Suppressor macrophage treated with lipopolysaccharide for 1 hour (primary cell): ENCODE data around the gene FMNL2.

ENCODE experiments used
- DNase-seq, 3 donors: peaks; one replicate each; pipeline ENCODE4 v3.0.0-alpha.2; 2020 to 2022

The FMNL2 gene

DNA sequence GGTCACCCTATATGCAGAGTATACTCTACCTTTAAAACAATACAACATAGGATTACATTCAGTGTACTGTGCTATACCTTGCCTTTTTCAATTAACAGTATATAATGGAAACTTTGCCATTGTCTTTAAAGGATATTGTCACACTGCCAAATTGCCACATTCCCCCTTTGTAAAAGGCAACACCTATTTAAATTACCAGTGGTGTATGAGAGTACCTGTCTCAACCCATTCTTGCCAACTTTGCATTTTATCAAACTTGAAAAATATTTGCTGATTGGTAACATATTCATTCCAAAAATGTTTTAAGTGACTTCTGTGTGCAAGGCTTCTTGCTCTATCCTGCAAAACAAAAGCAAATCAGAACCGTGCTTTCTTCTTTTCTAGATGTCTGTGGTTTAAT, 92.9 kb downstream of the FMNL2 start:
- no peak for DNase-seq

DNA sequence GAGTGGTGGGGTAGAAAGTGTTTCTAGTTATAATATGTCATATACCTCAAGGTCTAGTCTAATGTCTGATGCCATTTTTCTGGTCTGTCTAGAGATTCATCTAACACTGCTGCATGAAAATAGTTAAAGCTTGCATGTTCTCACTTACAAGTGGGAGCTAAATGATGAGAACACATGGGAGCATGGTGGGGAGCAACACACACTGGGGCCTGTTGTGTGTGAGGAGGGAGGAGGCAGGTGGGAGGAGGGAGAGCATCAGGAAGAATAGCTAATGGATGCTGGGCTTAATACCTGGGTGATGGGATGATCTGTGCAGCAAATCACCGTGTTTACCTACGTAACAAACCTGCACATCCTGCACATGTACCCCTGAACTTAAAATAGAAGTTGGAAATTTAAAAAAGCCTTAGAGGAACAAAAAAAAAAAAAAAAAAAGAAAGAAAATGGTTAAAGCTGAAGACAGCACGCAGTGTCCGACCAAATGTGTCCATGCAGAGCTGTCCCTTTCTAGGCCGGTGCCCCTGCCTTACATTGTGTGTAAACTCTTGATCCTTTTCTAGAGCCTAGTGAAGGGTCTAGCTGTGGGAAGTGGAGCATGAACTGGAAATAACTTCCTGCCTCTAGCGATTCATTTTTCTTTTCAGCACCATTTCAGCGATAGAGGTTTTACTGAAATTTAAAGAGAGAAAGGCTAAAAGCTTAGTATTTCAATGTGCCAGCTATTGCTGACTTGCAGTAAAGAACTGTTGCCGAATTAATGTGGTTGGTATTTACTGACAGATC, 94.0 kb downstream of the FMNL2 start:
- DNase-seq: no peak

DNA sequence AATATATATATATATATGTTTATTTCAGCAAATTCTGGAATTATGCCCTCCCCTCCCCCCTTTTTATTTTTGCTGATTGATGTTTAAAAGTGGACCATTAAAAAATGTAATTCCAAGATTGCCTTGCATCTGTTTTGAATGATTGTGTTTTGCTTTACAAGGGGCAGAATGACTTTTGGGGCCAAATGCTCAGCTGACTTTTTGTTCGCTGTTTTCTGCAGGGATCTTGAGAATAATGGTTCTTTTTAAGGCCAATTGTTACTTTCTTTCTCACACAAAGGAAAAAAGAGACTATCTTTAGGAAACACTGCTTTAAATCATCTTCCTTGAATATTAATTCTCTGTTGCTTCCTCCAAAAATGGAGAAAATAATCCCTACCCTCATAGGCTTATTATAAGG, 95.9 kb downstream of the FMNL2 start:
- no peak for DNase-seq

DNA sequence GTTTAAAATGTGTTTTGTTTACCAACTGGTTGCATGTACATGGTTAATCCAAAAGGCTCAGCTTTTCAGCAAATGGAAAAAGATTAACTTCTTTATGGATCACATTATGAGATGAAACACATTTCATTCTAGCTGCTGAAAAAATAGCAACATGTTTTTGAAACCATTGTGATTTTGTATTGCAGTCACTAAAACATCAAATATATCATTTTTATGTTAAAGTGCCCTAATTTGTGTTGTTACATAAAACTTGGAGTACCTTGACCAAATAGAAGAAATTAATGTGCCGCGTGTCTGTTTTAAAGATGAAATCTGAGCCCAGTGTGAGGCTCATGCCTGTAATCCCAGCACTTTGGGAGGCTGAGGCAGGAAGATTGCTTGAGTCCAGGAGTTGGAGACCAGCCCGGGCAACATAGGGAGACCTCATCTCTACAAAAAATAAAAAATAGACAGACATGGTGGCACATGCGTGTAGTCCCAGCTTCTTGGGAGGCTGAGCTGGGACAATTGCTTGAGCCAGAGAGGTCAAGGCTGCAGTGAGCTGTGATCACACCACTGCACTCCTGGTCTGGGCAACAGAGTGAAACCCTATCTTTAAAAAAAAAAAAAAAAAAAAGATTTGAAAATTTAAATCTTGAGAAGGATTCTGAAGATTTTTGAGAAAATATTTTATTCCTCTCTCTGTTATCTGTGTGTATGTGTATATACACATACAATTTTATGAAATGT, 96.6 kb downstream of the FMNL2 start:
- DNase-seq: no peak

DNA sequence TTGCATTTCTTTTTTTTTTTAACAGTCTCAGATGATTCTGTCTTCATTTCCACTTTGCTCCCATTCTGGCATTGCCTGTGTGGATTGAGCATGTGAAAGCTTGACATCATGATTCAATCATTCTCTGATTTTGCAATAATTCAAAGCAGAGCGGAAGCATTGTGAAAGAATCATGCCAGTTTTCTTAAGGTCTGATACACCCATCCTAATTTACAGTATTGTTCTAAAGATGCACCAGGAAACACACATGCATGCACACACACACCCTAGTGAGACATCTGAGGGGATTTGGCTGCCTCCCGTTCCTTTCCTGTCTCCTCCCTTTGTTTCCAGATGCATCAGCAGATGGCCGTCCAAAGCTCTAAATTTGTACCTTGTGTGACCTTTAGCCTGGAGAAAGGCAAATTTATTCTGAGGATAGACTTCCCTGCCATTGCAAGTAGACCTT, 97.3 kb downstream of the FMNL2 start:
- DNase-seq: peak; percentile 86 to 98 (median 98)

DNA sequence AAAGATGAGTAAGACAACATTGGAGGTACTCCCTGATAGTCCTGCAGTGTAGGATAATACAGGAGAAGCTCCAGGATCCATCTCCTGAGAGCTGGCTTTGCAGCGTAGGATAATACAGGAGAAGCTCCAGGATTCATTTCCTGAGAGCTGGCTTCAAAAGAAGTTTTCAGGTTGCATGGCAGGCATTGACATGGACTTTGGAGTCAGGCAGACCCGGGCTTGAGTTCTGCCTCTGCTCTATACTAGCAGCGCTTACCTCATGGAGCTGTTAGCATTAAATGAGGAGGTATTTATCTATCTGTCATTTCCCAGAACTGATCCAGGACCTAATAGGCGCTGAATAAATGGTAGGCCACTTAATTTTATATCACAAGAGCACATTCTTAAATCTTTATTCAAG, 97.8 kb downstream of the FMNL2 start:
- no peak for DNase-seq

DNA sequence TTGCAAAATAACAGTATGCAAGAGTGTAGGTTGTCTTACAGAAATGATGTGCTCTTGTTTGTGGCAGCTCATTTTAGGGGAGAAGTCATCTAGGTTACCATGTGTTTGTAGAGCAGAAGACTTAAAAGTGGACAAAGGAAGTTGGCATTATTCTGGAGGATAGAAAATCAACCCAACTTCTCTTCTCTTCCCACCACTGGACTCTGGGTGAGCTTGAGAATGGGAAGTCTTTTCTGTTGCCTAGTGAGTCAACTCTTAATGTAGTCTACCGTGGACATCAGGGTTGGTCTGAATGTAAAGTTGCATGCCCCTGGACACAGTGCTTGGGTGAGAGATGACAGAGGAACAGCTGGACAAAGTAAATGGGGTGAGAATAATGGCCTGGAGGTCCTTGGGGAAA, 98.3 kb downstream of the FMNL2 start:
- DNase-seq: peak; percentile 68 to 81 (median 78)

DNA sequence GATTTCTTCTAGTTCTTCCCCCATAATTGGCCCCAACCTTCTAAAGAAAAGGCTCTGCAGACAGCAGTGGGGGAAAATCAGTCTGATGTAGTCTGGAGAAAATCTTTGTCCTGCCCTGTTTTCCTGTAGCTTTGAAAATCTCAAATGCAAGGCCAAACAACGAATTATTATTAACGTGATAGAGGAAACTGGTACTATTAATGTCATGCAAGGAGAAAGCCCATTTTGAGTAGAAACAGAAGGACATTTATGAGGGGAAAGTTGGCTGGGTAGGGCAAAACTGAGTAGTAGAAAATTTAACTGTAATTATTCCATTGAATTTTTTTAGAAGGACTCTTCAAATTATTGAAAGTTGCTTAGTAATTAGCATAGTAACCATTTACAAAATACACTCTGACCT, 98.8 kb downstream of the FMNL2 start:
- DNase-seq: no peak

DNA sequence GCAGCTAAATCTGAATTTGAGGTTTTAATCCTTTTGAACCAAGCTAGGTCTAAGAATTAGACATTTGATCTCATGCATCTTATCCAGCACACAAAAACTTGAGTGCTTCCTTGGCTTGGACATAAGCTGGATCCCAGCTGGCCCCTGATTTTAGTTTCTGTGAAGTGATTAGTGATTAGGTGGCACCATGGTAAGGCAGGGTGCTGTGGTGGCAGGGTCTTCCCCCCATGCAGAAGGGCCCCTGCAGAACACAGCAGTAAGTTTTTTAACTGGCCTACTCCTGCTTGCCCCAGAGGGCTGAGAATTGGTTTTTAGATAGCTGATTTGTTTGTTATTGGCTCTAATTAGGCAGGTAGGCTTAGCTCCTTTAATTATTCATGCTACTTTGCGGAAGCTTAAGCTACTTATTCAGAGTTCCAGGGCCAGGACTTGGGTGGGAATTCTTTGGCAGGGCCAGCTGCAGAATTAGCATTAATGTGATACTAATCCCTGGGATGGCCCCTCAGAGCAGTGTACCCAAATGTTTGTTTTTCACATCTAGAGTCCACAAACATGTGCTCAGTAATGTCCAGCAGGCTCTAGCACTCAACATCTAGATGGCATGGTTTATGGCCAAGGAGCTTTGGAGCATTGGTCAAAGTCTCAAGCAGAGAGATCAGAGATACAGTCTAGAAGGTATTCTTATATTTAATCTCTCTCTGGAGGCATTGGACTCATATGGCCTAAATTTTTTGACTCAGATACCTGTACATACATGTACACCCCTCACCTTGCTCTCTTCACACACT, 99.6 kb downstream of the FMNL2 start:
- DNase-seq: no peak

DNA sequence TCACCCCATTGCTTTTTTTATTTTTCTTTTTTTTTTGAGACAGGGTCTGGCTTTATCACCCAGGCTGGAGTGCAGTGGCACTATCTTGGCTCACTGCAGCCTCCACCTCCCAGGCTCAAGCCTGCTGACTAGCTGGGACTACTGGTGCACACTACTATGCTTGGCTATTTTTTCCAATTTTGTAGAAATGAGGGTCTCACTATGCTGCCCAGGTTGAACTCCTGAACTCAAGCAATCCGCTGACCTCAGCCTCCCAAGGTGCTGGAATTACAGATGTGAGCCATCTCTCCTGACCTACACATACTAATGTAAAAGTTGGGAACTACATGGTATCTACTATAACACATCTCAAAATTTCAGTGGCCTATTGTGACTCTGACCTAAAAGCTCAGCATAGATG, 101.2 kb downstream of the FMNL2 start:
- DNase-seq: no peak

DNA sequence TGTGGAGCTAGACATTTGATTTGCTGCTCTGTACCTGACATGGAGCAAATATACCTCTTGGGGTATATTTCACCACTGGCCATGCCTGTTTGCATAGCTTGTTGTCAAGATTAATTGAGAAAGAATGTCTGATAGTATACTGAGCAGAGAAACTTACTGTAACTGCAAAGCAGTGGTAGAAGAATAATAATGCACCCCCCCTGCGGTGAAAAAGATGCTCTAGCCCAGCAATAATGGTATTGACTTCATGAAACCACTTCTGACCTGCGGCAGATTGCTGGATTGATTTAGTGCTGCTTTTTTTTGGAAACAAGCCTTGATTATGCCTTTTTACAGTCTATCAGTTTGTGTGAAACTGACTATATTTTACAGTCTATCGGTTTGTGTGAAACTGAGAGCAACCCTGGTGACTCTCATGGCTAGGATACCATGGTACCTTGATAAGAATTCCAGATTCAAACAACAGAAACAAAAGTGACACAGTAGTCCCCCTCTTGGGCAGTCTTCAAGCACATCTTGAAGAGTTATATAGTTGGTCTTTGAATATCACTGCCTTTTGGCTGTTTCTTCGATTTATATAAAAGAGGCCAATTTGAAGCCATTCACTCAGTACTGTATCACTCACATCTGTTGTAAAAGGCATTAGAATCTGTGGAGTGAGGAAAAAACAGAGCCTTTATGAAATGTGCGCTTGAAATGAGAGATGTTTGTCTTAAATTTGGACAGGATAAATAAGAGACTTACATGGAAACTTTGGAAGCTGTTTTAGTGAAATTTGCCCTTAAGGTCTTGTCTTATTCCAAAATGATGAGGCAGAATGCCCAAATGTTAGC, 102.5 kb downstream of the FMNL2 start:
- DNase-seq: peak in 1 of 3 donors; percentile 13

DNA sequence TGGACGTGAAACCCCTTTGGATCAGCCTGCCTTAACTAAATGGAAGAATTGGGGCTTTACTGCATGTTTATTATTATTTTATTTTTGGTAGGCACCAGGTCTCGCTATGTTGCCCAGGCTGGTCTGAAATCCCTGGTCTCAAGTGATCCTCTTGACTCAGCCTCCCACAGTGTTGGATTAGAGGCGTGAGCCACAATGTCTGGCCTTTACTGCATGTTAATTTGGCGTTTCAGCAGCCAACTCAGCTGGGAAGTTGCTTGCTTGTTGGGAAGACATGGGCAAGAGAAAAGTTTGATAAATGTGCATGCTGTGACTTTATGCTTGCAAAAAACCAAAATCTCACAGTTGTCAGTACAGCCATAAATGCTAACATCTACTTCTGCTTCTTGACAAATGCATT, 105.1 kb downstream of the FMNL2 start:
- no peak for DNase-seq

DNA sequence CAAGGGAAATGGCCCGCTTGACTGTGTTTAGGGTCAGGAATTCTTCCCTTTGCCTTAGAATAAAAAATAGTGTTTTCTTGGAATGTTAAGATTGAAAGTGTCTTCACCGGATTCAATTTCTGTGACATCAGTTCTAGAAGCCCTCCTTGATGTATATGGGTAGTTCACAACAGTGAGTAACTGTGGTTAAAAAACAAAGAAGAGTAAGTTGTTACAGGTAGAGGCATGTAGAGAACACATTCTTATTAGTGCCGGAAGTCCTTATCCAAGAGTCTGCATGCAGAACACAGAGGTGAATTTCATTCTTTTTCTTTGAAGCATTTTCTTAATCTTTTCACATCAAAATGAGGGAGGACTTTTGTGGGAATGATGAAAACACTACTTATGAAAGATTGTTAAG, 105.5 kb downstream of the FMNL2 start:
- no peak for DNase-seq

DNA sequence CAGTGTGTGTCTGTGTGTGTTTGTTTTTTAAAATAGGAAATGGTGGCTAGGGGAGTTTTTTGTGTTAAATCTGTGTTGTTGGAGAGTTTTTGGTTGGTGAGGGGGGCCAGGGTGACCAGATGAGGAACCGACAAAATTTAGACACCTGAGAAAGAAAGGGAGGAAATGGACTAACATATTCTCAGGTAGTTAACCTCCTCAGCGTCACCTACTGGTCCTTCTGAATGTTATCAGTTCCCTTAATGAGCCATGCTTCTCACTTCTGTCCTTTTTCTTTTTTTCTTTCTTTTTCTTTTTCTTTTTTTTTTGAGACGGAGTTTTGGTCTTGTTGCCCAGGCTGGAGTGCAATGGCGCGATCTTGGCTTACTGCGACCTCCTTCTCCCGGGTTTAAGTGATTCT, 107.0 kb downstream of the FMNL2 start:
- DNase-seq: no peak

DNA sequence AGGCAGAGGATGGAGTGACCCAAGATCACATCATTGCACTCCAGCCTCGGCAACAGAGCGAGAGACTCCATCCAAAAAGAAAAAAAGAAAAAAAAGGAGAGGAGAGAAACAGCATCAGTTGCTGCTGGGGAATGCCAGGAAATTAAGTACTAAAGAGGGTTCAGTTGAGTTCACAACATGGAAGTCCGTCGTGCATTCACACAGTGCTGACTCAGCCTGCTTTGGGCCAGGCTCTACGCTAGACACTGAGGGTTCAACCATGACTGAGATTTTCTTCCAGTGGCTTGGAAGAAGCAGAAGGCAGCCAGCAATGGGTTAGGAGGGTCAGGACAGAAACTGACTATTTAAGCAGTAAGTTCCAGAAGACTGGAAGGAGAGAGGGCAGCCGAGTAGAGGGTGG, 108.8 kb downstream of the FMNL2 start:
- no peak for DNase-seq

DNA sequence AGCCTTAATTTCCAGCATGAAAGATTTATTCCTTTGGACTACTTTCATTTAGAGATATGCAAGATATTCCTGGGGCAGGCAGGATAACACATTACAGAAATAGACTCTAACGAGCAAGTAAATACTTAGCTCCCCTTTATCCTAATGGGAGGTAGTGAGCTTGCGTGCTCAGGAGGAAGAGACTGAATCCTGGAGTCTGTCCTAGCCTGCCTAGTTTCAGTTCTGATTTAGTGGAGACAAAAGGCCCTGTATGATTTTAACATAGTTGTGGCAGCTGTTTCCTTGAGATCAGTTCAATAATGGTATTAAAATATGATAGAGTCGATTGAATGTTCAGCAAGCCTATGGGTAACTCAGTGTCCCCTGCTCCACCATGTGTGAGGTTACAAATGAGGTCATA, 109.5 kb downstream of the FMNL2 start:
- DNase-seq: no peak

DNA sequence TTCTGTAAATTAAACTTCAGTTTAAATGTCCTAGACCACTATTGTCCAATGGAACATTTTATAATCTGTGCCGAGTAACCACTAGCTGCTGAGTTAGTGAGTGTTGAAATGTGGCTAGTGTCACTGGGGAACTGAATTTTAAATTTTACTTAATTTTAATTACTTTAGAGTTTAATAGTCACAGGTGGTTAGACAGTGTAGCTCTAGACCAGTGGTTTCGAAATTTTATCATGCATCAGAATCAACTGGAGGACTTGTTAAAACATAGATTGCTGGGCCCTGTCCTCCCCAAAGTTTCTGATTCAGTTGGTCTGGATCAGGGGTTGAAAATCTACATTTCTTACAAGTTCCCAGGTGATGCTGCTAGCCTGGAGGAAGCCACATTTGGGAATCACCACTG, 110.4 kb downstream of the FMNL2 start:
- no peak for DNase-seq

DNA sequence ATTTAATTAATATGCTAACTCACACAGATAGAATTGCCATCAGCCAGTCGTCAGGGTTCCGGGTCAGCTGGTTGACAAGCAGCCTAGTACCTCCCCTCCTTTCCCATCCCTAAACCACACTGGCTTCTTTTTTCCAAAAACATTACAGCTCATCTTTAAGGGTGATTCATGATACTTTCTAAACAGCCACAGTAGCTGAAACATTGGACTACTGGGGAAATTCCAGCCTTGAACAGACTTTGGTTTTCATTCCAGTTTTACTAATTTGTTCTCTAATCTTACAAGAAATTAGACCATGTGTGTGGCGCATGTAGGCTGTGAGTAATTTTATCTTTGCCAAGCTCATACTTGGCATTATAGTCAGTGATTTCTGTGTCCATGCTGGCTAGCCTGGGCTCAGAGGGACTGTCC, 110.8 kb downstream of the FMNL2 start:
- DNase-seq: peak; percentile 83 to 98 (median 95)

DNA sequence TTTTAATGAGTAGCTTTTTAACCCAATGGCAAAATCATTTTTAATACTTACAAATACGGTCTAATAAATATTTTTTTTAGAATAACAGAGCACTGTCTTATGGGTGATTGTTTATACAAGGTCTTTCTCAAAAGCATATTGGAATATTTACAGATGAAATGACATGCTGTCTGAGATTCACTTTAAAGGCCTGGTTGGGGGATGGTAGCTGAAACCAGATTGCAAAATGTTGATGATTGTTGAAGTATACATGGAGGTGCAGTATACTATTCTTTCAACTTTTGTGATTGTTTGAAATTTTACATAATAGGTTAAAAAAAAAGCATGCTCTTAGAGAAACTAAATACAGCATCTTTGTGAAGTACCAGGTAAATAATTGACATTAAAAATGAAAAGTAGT, 111.2 kb downstream of the FMNL2 start:
- DNase-seq: no peak

DNA sequence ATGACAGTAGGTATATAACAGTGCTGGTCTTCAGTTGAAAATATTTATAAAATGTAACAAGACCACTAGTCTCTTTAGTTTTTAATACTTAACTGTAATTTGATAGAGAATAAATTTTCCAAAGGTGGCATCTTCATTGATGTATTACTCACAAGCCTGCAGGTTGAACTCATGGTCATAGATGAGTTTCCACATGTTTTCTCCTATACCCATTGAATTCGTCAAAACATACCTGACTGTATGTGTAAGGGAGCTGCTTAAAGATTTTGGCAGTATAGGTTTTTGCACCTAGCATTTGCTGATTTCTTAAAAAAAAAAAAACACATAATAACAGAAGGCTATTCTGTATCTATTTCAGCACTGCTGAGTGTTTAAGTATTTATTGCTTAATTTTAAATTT, 112.9 kb downstream of the FMNL2 start:
- DNase-seq: no peak

DNA sequence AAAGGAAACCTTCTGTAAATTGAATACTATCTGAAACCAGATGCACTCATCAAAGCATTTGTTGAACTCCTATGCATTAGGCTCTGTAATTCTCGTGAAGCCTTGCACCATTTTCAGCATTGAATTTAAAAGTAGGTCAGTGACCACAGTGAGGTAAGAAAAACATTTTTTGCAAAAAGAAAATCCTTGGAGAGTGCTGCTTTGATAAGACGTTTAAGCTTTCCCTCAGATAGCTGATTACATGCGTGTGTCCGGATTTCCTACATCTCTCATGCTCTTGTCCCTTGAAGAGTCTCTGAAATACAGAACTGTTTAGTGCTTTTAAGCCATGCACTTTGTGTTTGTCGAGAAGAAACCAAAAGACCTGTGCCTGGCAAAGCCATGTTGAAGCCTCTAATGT, 113.6 kb downstream of the FMNL2 start:
- DNase-seq: no peak

DNA sequence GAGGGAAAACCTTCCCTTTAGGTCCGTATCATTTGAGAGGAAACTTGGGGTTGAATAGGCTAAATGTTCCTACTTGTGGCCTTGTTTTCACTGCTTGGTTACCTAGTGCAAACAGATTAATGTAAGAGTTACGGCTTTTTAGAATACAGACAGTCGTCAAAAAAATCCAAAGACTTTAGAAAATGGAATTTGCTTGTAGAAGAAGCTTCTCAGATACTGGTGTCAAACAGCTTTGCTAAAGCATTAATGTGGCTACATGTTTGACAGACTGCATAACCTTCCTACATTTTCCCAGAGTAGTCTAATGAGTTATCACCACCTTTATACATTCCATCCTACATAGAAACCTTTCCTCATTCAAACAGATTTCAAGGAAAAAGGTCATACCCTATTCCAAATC, 114.6 kb downstream of the FMNL2 start:
- DNase-seq: no peak

DNA sequence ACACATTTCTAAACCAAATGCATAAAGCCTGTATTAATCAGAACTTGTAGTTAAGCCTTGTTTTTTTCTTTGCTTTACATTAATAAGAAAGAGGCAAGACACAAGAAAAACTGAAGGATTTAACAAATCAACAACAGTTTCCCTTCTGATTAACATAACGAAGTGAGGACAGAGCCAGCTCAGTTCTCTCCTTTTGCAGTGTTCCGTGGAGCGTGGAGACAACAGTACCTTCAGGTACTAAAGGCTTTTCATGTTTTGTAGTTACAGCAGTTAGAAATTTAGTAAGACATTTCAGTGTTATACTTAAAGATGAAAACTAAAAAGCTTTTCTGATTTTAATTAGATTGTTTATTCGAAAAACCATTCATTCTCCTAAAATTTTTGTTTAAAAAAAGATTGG, 115.2 kb downstream of the FMNL2 start:
- no peak for DNase-seq
